A673 (cell line): ENCODE measurements around the gene PPP2R5E.

Experiments
- EZH2 ChIP-seq: fragments of 200-600 bp; sonication (generic); IDR thresholded peaks from 2 replicates; pipeline ENCODE4 v1.6.1; 2017; ENCODE audit warnings: borderline replicate concordance, low read depth, mild to moderate bottlenecking, mixed read lengths, antibody characterized with exemption, low read length; ENCODE audit not compliant: poor library complexity, severe bottlenecking
- TF ChIP-seq, protein P1 (sequence below): fragments of 300-800, 200-600 bp; sonication (generic); conservative IDR thresholded peaks from 2 replicates; pipeline ENCODE4 v1.5.1; 2017; ENCODE audit warnings: low read depth, mild to moderate bottlenecking, antibody characterized with exemption, low read length, moderate library complexity, mixed read lengths

DNA sequence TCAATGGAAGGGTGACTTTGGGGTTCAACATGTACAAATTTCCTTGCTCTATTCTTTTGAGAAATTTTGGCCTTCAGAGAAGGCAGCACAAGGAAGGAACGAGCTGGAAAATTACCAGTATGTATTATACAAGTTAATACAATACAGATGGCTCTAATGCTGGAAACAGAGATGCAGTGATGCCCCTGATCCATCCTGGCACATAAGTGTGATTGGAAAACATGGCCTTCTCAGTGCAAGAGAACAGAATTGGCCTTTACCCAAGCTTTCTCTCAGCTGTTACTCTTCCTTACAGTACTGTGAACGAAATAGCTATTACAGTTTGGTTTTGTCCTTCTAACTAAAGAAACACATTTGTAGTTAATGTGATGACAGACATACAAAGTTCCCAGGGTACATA lies 122.0 kb downstream of the PPP2R5E start:
- TF ChIP-seq, protein P1, sequence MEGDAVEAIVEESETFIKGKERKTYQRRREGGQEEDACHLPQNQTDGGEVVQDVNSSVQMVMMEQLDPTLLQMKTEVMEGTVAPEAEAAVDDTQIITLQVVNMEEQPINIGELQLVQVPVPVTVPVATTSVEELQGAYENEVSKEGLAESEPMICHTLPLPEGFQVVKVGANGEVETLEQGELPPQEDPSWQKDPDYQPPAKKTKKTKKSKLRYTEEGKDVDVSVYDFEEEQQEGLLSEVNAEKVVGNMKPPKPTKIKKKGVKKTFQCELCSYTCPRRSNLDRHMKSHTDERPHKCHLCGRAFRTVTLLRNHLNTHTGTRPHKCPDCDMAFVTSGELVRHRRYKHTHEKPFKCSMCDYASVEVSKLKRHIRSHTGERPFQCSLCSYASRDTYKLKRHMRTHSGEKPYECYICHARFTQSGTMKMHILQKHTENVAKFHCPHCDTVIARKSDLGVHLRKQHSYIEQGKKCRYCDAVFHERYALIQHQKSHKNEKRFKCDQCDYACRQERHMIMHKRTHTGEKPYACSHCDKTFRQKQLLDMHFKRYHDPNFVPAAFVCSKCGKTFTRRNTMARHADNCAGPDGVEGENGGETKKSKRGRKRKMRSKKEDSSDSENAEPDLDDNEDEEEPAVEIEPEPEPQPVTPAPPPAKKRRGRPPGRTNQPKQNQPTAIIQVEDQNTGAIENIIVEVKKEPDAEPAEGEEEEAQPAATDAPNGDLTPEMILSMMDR: no peak
- no peak for TF ChIP-seq EZH2
